ENCODE measurements around the gene HLCS.

DNA sequence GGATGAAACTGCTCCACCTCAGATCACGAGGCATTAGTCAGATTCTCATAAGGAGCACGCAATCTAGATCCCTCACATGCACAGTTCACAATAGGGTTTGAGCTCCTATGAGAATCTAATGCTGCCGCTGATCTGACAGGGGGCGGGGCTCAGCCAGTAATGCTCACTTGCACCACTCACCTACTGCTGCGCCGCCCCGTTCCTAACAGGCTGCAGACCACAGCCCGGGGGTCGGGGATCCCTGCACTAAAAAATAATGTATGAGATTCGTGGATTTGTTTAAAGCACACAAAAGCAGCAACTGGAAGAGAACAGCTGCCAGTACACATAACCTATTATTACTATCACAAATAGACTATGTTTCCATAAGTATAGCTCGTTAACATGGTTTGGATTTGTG lies 72.9 kb downstream of the HLCS start:
- TF ChIP-seq JUND (IDR thresholded peaks at IDR 0.05), result no peak
- no peak for TF ChIP-seq RAD21 (IDR thresholded peaks at IDR 0.05; ENCODE audit: low read length)
